ENCODE data around the gene CHCHD3.

CHCHD3 gene

DNA sequence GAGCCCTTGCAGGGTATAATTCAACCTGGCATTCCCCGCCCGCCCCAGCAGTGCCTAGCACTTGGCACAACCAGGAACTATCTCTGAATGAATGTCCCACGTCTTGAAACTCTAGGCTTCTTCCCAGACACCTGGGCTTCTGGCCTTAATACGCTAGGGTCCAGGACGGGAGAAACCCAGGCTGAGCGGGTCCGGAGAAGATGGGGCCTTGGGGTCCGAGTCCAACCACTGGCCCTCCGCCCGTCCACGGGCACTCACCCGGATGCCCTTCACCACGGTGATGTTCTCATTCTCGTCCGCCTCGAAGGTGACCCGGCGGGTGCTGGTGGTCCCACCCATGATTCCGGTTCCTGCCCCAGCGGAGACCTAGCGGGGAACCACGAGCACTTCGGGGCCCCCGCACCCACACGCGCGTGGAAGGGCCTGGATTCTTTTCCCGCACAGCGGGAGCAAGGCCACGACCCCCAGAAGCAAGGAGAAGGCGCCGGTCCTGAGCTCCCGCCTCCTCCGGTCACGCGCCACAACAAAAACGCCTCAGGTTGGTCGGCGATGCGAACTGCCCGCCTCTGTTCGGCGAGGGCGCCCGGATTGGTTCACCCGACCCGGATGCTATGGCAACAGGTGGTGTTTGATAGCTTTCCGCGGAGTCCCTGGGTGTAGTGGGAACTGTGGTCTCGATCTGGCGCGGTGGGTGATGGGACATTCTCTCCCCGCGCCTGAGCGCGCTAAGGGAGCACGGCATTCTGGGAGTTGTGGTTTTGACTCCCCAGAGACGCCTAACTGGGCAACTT is at the start of gene CHCHD3:
CHCHD3 (minus strand) TSS at position 492 of the 791 bp plus-strand sequence; CDS start at position 339, 153 bp downstream.
- DNase-seq = peak; percentile 99 to 100 (median 99)

- no peak for DNase-seq
Observed at GRCh38 chr7:133130166-133130565, 48.3 kb upstream of the CHCHD3 start.

DNA sequence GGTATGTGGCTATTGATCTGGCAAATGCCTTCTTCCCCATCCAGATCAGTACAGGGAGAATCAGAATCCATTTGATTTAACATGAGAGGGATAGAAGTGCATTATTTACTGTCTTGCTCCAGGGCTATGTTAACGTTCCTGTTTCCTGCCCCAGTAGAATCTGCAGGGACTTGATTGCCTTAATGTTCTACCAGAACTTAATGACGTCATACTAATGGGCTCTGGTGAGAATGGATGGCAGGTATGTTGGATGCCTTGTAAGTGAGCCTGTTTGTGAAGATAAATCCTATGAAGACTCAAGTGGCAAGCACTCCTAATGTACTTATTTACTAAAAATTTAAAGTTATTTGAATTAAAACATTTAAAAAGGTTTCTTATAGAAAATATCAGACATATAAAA is 44.5 kb upstream of the CHCHD3 start:
- peak in 1 of 3 experiments; percentile 32 for DNase-seq

DNA sequence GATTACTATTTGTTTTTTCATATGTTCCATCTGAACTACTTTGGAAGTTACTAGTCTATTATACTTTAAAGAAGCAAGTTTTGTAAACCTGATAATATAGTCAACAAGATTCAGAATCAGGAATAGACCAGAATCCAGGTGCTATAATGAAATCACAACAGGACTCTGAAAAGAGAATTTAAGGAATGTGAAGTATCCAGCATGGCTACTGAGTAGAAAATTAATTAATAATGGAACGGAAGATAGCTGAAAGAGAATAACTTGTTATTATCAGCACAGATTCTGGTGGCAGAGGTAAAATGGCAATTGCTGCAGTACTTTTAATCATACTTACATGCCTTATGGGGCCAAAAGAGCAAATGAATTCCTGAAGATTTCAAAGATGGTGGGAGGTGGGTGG is 43.1 kb upstream of the CHCHD3 start:
- no peak for DNase-seq

- no peak for DNase-seq
Observed at GRCh38 chr7:133121175-133121844, 39.4 kb upstream of the CHCHD3 start.

- DNase-seq = no peak
Observed at GRCh38 chr7:133119067-133119466, 37.2 kb upstream of the CHCHD3 start.

GRCh38 chr7:133118261-133118660 is 36.4 kb upstream of the CHCHD3 start:
- no peak for DNase-seq

DNA sequence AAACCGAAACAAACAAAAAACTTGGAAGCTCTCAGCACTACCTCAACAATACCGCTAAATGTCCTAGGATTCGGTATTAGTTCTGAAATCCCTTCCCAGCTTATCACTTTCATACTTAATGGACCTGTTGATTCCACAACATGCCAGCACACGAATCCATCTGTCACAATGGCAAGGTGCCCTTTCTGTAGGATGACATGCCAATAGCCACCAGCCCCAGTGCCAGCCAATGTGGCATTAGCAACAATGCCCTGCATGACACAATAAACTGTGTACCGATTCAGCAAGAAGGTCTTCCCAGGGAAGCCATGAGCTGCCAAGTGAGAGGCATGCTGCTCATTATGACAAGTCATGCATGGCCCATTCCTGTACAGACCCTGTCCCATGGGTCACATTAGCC is 35.6 kb upstream of the CHCHD3 start:
- DNase-seq = peak in 1 of 3 experiments; percentile 50

DNA sequence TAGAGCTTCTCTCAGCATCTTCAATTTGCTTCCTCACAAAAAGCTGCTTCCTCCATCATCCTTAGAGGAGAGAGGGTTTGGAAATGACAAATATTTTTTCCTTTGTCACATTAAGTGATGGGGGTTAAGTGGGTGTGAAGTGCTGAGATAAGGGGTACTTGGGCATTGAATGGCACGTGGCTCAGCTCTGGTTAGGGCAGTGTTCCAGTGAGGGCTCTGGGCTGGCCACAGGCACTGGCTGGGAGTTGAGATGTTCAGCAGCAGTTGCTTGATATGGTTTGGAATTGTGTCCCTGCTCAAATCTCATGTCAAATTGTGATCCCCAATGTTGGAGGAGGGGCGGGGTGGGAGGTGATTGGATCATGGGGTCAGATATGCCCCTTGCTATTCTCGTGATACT is 33.7 kb upstream of the CHCHD3 start:
- peak in 2 of 3 experiments; percentile 52 to 76 for DNase-seq

DNA sequence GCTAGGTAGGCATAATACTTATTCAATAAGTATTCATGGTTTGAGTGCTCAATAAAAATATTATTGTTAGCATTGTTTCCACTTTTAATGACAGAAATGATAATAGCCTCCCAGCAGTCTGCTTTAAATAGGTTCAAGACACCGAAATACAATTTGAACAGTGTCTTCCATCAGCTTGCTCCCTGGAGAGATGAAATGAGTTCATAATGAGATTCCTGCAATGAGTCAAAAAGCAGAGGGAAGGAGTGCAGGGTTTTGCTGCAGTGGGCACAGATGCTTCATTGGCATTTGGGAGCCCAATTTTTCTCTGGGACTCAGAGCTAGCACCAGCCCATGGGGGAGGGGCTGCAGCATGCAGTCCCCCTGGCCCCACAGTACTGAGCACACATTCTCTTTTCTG is 32.6 kb upstream of the CHCHD3 start:
- no peak for DNase-seq

GRCh38 chr7:133112976-133113375 is 31.1 kb upstream of the CHCHD3 start:
- no peak for DNase-seq

- no peak for DNase-seq
Observed at GRCh38 chr7:133112335-133112734, 30.4 kb upstream of the CHCHD3 start.

DNA sequence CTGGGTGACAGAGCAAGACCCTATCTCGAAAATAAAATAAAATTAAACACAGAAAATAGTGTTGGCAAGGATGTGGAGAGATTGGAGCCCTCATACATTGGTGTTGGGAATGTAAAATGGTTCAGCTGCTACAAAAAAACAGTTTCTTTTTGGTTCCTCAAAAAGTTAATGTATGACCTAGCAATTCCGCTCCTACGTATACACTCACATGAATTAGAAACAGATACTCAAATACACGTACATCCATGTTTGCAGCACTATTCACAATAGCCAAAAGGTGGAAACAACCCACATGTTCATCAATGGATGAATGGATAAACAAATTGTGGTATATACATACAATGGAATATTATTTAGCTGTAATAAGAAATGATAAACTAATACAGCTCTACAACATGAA is 28.4 kb upstream of the CHCHD3 start:
- DNase-seq = no peak

GRCh38 chr7:133109816-133110215 is 27.9 kb upstream of the CHCHD3 start:
- no peak for DNase-seq

GRCh38 chr7:133108023-133108422 is 26.1 kb upstream of the CHCHD3 start:
- DNase-seq = no peak

- no peak for DNase-seq
Observed at GRCh38 chr7:133102276-133103060, 20.6 kb upstream of the CHCHD3 start.

GRCh38 chr7:133099633-133100286 is 17.9 kb upstream of the CHCHD3 start:
- no peak for DNase-seq

DNA sequence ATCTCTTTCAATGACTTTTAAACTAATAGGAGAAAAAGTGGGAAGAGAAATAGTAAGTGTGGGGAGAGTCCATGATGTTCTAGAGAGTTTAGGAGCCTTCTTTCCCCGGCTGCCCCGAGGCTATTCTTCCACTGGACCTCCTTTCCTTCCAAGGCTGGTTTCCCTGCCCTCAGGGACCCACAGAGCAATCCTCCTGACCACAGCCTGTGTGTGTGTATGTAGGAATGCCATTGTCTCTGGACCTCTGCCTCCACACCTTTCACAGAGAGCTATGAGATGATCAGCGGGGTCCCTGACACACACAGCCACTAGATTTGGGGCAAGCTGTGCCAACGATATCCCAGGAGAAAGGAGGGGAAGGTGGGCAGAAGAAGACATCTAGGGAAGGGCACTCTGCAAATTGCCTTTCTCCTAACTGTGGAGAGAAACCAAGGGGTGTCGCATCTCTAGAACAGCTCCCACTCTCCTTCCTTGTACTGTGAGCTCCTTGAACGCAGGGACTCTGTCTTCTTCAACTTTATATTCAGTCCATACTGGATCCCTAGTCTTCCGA is 13.3 kb upstream of the CHCHD3 start:
- no peak for DNase-seq

GRCh38 chr7:133091943-133092464 is 10.1 kb upstream of the CHCHD3 start:
- DNase-seq = no peak

GRCh38 chr7:133082390-133082766 is 488 bp upstream of the CHCHD3 start:
- no peak for DNase-seq

DNA sequence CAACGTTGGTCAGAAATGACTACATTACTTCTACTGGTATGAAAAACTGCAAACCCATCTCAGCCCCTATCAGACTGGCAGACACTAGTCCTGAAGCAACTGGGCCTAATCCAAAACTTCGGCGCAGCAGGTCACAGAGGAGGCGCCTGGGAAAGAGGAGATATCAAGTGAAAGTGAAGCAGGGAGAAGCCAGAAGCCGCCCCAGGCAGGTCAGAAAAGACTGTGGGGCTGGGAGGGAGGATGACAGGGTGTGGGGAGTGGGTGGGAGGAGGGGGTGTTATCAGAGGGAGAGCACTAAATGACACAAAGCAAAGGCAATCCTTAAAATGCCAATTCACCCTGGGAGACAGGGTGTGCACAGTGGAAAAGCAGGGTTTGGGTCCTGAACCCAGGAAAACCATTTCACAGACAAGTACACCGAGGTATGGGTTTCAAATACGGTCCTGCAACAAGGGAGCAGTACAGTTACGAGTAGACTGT is 731 bp downstream of the CHCHD3 start:
- DNase-seq = peak in 2 of 3 experiments; percentile 34 to 52

GRCh38 chr7:133079296-133079695 is 2.6 kb downstream of the CHCHD3 start:
- no peak for DNase-seq

All from NCI-H1417 (cell line).